Astrocyte of the hippocampus (primary cell): ENCODE measurements around the gene DONSON.

ENCODE experiments used
- DNase-seq: peaks from one replicate; pipeline ENCODE4 v3.0.0; 2011; ENCODE audit warnings: low read depth, low spot score

The DONSON gene

GRCh38 chr21:33541756-33542639, 46.5 kb downstream of the DONSON start, which contains the start of gene GART:
TSS of gene GART (minus strand) at chr21:33542117. CDS start at chr21:33539315, 2,802 bp downstream.
- DNase-seq, result peak; percentile 90

- peak; percentile 26 for DNase-seq
These were observed 47.3 kb downstream of the DONSON start for GRCh38 chr21:33541105-33541711.

GRCh38 chr21:33540711-33541104, 47.8 kb downstream of the DONSON start:
- no peak for DNase-seq

GRCh38 chr21:33539616-33540015, 48.9 kb downstream of the DONSON start:
- no peak for DNase-seq

GRCh38 chr21:33537212-33537611, 51.3 kb downstream of the DONSON start:
- no peak for DNase-seq

GRCh38 chr21:33531007-33531406, 57.5 kb downstream of the DONSON start:
- DNase-seq, result no peak
